ENCODE measurements around the gene SLC5A4. TPM values are rescaled to one million over a fixed set of nuclear protein-coding genes. Genes with fewer than 3 reads are reported as not detected.

Gene SLC5A4
- total and polyA plus RNA-seq, 2 of the 4 experiments (the other 2 are of a cell fraction): 0.10 to 0.18 TPM

GRCh38 chr22:32286290-32286840, 31.2 kb upstream of the SLC5A4 start:
- no peaks in the 10 kb centered on the region for H3K9me1 ChIP-seq (ENCODE audit: insufficient read depth, low read length)
- intact Hi-C loops (cut with micrococcal nuclease): no loop called here
- H3K23ac ChIP-seq (ENCODE audit: low read depth, low read length): no peak overlapping the region
- no peak overlapping the region for H3K18ac ChIP-seq (ENCODE audit: low read depth, low read length)
- H2AK5ac ChIP-seq (ENCODE audit: low read depth, low read length): no peak overlapping the region
- no peak overlapping the region for H2AK9ac ChIP-seq (replicated peaks; ENCODE audit: low read depth, low read length, poor library complexity)
- dilution Hi-C loops (cut with HindIII; ENCODE audit: low sequenced_read_pairs, unreplicated experiment): no loop called here
- WGBS, 2 experiments (ENCODE audit: extremely low coverage in 2 of 2, insufficient read length in 1 of 2): no CpG with 5 or more reads among the region's 3 CpGs
- TF ChIP-seq CEBPB (IDR thresholded peaks at IDR 0.05; ENCODE audit: low read depth, low read length) (peak; percentile 56), SMC3 (IDR thresholded peaks at IDR 0.05; ENCODE audit: low read depth, low read length) (no peak)
- ChIA-PET CTCF (no interaction called here), POLR2A (ENCODE audit: unreplicated experiment) (no interaction called here)
- H3K9ac ChIP-seq (ENCODE audit: low read depth, low read length): no peak overlapping the region
- H2BK5ac ChIP-seq (ENCODE audit: low read depth, low read length, poor library complexity, severe bottlenecking): no peak overlapping the region
- H4K5ac ChIP-seq (ENCODE audit: low read depth, low read length): no peak overlapping the region
- no peak for DNase-seq
- H3K9me3 ChIP-seq (ENCODE audit: control insufficient read depth, insufficient read depth, low read length): no peaks in the 10 kb centered on the region
- H3K4me3 ChIP-seq (ENCODE audit: insufficient read depth, low read depth, low read length): no peak overlapping the region
- no peak overlapping the region for H2AFZ ChIP-seq (replicated peaks; ENCODE audit: low read length, poor library complexity)
- H2BK15ac ChIP-seq (ENCODE audit: low read depth, low read length): no peak overlapping the region
- no peak overlapping the region for H3K4me2 ChIP-seq (ENCODE audit: low read depth, low read length)
- no peak overlapping the region for H3K56ac ChIP-seq (ENCODE audit: extremely low read depth, insufficient read depth, low read length)
- in situ Hi-C loops (cut with MboI; ENCODE audit: low sequenced_read_pairs): no loop called here
- no TSS peak for BruUV-seq (replicated peaks)
- no peak overlapping the region for H3K14ac ChIP-seq (replicated peaks; ENCODE audit: low read depth, low read length)
- no peak overlapping the region for H3K27ac ChIP-seq (ENCODE audit: insufficient read depth, low read length)
- no peak for ATAC-seq (ENCODE audit: low read depth)
- H3K27me3 ChIP-seq (ENCODE audit: control insufficient read depth, insufficient read depth, low read length): no peaks in the 10 kb centered on the region
- no peaks in the 10 kb centered on the region for H3K4me1 ChIP-seq (ENCODE audit: control insufficient read depth, insufficient read depth, low read length)
- no peaks in the 10 kb centered on the region for H4K20me1 ChIP-seq (ENCODE audit: insufficient read depth, low read length)
- no peak overlapping the region for H2BK120ac ChIP-seq (ENCODE audit: low read depth, low read length)
- H2BK20ac ChIP-seq (ENCODE audit: low read depth, low read length): no peak overlapping the region
- H3K36me3 ChIP-seq (ENCODE audit: control insufficient read depth, insufficient read depth, low read length): no peaks in the 10 kb centered on the region
- H3K79me1 ChIP-seq (ENCODE audit: low read depth in 1 of 2, low read length in 2 of 2): no peaks in the 10 kb centered on the region
- H4K8ac ChIP-seq (ENCODE audit: low read depth in 2 of 2, low read length in 2 of 2): no peak overlapping the region
- no peak overlapping the region for H3K4ac ChIP-seq (ENCODE audit: low read depth, low read length)
- H4K91ac ChIP-seq (ENCODE audit: insufficient read depth, low read depth, low read length): no peak overlapping the region

Measured in IMR-90 (cell line).